OCI-LY3 (cell line): ENCODE measurements around the gene NCKAP5.

ENCODE experiments used
- H2AFZ ChIP-seq: fragments of 200-600, 300-600 bp; shearing (Covaris generic); 2 replicates; pipeline ENCODE4 v1.6.0; 2014; ENCODE audit warnings: antibody characterized with exemption, low read depth, low read length
- H3K27ac ChIP-seq: fragments of 200-600, 300-600 bp; sonication (generic); 2 replicates; pipeline ENCODE4 v1.5.1; 2014; ENCODE audit warnings: mild to moderate bottlenecking, low read length, moderate library complexity, mixed read lengths
- H3K27me3 ChIP-seq: fragments of 200-600, 300-600 bp; sonication (generic); 2 replicates; pipeline ENCODE4 v1.6.1; 2014; ENCODE audit warnings: low read depth, low read length, mixed read lengths
- H3K36me3 ChIP-seq: fragments of 200-600, 300-600 bp; sonication (generic); replicated peaks from 2 replicates; pipeline ENCODE3; 2014; ENCODE audit warnings: low read depth, low read length, mixed read lengths
- H3K4me1 ChIP-seq: fragments of 300-600, 200-600 bp; sonication (generic); 2 replicates; pipeline ENCODE4 v1.6.1; 2014; ENCODE audit warnings: low read length, mixed read lengths
- H3K4me2 ChIP-seq: fragments of 200-600, 300-600 bp; sonication (generic); 2 replicates; pipeline ENCODE4 v1.6.1; 2014; ENCODE audit warnings: low read length, mixed read lengths
- H3K4me3 ChIP-seq: fragments of 300-600, 200-600 bp; sonication (generic); 2 replicates; pipeline ENCODE4 v1.5.1; 2014; ENCODE audit warnings: antibody characterized with exemption, mild to moderate bottlenecking, low read length, moderate library complexity
- H3K79me2 ChIP-seq: fragments of 300-600, 200-600 bp; shearing (Covaris generic); 2 replicates; pipeline ENCODE4 v1.6.1; 2014; ENCODE audit warnings: mild to moderate bottlenecking, low read length, mixed read lengths
- H3K9ac ChIP-seq: fragments of 300-600, 200-600 bp; shearing (Covaris generic); 2 replicates; pipeline ENCODE4 v1.6.0; 2014; ENCODE audit warnings: mild to moderate bottlenecking, low read length, moderate library complexity
- H3K9me3 ChIP-seq: fragments of 200-600, 300-600 bp; shearing (Covaris generic); 2 replicates; pipeline ENCODE4 v1.6.1; 2014; ENCODE audit warnings: low read length, mixed read lengths; ENCODE audit not compliant: insufficient read depth
- H4K20me1 ChIP-seq: fragments of 200-600, 300-600 bp; sonication (generic); 2 replicates; pipeline ENCODE4 v1.6.1; 2016; ENCODE audit warnings: low read length, mixed read lengths; ENCODE audit not compliant: insufficient read depth
- CTCF ChIP-seq: fragments of 200-600, 300-600 bp; sonication (generic); IDR thresholded peaks from 2 replicates; pipeline ENCODE4 v1.5.1; 2014; ENCODE audit warnings: antibody characterized with exemption, low read length, low read depth
- EZH2phosphoT487 ChIP-seq: fragments of 200-600 bp; shearing (Covaris generic); IDR thresholded peaks from 2 replicates; pipeline ENCODE4 v1.6.1; 2018; ENCODE audit warnings: antibody characterized with exemption, mixed run types, low read depth

NCKAP5 gene

GRCh38 chr2:133012847-133013734 is 555.2 kb downstream of the NCKAP5 start:
- TF ChIP-seq CTCF: no peak
- no peak for TF ChIP-seq EZH2phosphoT487
- H3K4me1 ChIP-seq: 0 out of 2 replicates have a peak, but pooled peaks cover 6% of the 10 kb centered on the region
- no peak overlapping the region for H3K27ac ChIP-seq
- no peak overlapping the region for H3K9ac ChIP-seq
- H3K79me2 ChIP-seq: no peaks in the 10 kb centered on the region
- no peak overlapping the region for H3K4me3 ChIP-seq
- no peaks in the 10 kb centered on the region for H3K27me3 ChIP-seq
- no peaks in the 10 kb centered on the region for H3K36me3 ChIP-seq
- H3K4me2 ChIP-seq: no peak overlapping the region
- H4K20me1 ChIP-seq: no peaks in the 10 kb centered on the region
- no peak overlapping the region for H2AFZ ChIP-seq
- H3K9me3 ChIP-seq: no peaks in the 10 kb centered on the region

- no peak overlapping the region for H3K27ac ChIP-seq
- H3K9me3 ChIP-seq: no peaks in the 10 kb centered on the region
- no peak overlapping the region for H3K4me3 ChIP-seq
- H2AFZ ChIP-seq: no peak overlapping the region
- H3K27me3 ChIP-seq: no peaks in the 10 kb centered on the region
- H3K79me2 ChIP-seq: no peaks in the 10 kb centered on the region
- TF ChIP-seq CTCF: no peak
- no peak for TF ChIP-seq EZH2phosphoT487
- H3K9ac ChIP-seq: no peak overlapping the region
- no peak overlapping the region for H3K4me2 ChIP-seq
- no peaks in the 10 kb centered on the region for H3K36me3 ChIP-seq
- H4K20me1 ChIP-seq: no peaks in the 10 kb centered on the region
- H3K4me1 ChIP-seq: no peaks in the 10 kb centered on the region
Measured at GRCh38 chr2:133004623-133005022, 563.6 kb downstream of the NCKAP5 start.

- H4K20me1 ChIP-seq: no peaks in the 10 kb centered on the region
- no peak overlapping the region for H3K4me2 ChIP-seq
- H3K9me3 ChIP-seq: no peaks in the 10 kb centered on the region
- no peak overlapping the region for H3K9ac ChIP-seq
- TF ChIP-seq EZH2phosphoT487 (no peak), CTCF (no peak)
- H2AFZ ChIP-seq: no peak overlapping the region
- no peaks in the 10 kb centered on the region for H3K27me3 ChIP-seq
- H3K79me2 ChIP-seq: no peaks in the 10 kb centered on the region
- H3K4me3 ChIP-seq: no peak overlapping the region
- no peaks in the 10 kb centered on the region for H3K4me1 ChIP-seq
- H3K36me3 ChIP-seq: no peaks in the 10 kb centered on the region
- no peak overlapping the region for H3K27ac ChIP-seq
Measured at GRCh38 chr2:132999421-132999820, 568.8 kb downstream of the NCKAP5 start.

- H3K9me3 ChIP-seq: no peaks in the 10 kb centered on the region
- TF ChIP-seq EZH2phosphoT487 (no peak), CTCF (no peak)
- no peaks in the 10 kb centered on the region for H4K20me1 ChIP-seq
- no peak overlapping the region for H3K4me2 ChIP-seq
- H3K9ac ChIP-seq: no peak overlapping the region
- H3K4me3 ChIP-seq: no peak overlapping the region
- no peaks in the 10 kb centered on the region for H3K36me3 ChIP-seq
- H2AFZ ChIP-seq: no peak overlapping the region
- H3K27me3 ChIP-seq: no peaks in the 10 kb centered on the region
- H3K4me1 ChIP-seq: no peaks in the 10 kb centered on the region
- H3K27ac ChIP-seq: no peak overlapping the region
- no peaks in the 10 kb centered on the region for H3K79me2 ChIP-seq
Measured at GRCh38 chr2:132998221-132998620, 570.0 kb downstream of the NCKAP5 start.
